ENCODE data around the gene ARSG. TPM values are rescaled to one million over a fixed set of nuclear protein-coding genes. Genes with fewer than 3 reads are reported as not detected.
A peak's percentile ranks its signal among the peaks of the same experiment; 100 is the strongest.

ARSG gene
- polyA plus RNA-seq, 1 donor from 2014 or later: 16.9 TPM

DNA sequence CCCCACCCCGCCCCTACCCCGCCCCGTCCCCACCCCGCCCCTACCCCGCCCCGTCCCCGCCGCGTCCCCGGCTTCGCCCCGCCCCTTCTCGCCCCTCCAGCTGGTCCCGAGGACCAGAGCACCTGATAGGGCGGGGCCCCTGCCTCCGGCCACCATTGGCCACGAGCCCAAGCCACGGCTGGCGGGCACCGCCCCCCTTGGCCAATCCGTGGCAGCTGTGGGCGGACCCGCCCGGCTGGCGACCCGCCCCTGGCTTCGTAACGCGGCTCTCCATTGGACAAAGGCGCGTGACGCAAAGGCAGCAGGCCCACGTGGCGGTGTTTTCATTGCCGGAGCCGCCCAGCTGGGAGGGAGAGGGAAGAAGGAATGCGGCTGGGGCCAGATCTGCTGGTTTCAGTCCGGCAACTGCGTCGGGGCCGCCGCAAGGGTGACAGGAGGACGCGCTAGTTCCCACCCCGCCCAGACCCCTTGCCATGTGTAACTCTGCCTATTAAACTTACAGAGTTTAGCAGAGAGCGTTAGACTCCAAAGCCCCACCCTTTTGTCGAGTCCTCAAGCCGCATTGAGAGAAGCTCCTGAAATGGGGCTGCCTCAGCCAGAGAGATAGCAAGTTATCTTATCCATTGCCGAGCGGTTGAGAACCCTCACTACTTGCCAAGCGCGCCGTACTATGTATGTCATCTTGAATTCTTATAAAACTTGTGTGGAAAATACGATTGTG is 166.4 kb downstream of the ARSG start:
- H3K27me3 ChIP-seq (ENCODE audit: insufficient read depth, low read depth, low read length): peaks cover 15% of the 10 kb centered on the region
- H3K36me3 ChIP-seq (ENCODE audit: insufficient read depth, low read length): no peaks in the 10 kb centered on the region
- no peaks in the 10 kb centered on the region for H3K9me3 ChIP-seq (ENCODE audit: low read length)
- H3K4me3 ChIP-seq (ENCODE audit: low read length): peak overlapping the region; percentile 81
- H3K79me2 ChIP-seq (replicated peaks; ENCODE audit: insufficient read depth, low read length): no peaks in the 10 kb centered on the region
- peak overlapping the region; percentile 92 for H3K4me2 ChIP-seq (ENCODE audit: low read length)
- no peaks in the 10 kb centered on the region for H4K20me1 ChIP-seq (ENCODE audit: insufficient read depth)
- no peak overlapping the region for H3K9ac ChIP-seq (ENCODE audit: low read length)
- H3K9me2 ChIP-seq (ENCODE audit: insufficient read depth, low read length): no peaks in the 10 kb centered on the region
- peak overlapping the region; percentile 74 for H2AFZ ChIP-seq (ENCODE audit: low read depth, low read length)
- H3K27ac ChIP-seq (ENCODE audit: low read length): no peak overlapping the region
- peak; percentile 31 for TF ChIP-seq SMC3 (conservative IDR thresholded peaks at IDR 0.05; ENCODE audit: poor library complexity)
- peak; percentile 95 for TF ChIP-seq MXI1 (conservative IDR thresholded peaks at IDR 0.05; ENCODE audit: poor library complexity, severe bottlenecking)
- TF ChIP-seq TAF1 (IDR thresholded peaks at IDR 0.05; ENCODE audit: low read depth): no peak
- peak; percentile 12 for TF ChIP-seq POLR2AphosphoS5 (IDR thresholded peaks at IDR 0.05)
- TF ChIP-seq, protein P1, sequence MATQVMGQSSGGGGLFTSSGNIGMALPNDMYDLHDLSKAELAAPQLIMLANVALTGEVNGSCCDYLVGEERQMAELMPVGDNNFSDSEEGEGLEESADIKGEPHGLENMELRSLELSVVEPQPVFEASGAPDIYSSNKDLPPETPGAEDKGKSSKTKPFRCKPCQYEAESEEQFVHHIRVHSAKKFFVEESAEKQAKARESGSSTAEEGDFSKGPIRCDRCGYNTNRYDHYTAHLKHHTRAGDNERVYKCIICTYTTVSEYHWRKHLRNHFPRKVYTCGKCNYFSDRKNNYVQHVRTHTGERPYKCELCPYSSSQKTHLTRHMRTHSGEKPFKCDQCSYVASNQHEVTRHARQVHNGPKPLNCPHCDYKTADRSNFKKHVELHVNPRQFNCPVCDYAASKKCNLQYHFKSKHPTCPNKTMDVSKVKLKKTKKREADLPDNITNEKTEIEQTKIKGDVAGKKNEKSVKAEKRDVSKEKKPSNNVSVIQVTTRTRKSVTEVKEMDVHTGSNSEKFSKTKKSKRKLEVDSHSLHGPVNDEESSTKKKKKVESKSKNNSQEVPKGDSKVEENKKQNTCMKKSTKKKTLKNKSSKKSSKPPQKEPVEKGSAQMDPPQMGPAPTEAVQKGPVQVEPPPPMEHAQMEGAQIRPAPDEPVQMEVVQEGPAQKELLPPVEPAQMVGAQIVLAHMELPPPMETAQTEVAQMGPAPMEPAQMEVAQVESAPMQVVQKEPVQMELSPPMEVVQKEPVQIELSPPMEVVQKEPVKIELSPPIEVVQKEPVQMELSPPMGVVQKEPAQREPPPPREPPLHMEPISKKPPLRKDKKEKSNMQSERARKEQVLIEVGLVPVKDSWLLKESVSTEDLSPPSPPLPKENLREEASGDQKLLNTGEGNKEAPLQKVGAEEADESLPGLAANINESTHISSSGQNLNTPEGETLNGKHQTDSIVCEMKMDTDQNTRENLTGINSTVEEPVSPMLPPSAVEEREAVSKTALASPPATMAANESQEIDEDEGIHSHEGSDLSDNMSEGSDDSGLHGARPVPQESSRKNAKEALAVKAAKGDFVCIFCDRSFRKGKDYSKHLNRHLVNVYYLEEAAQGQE (IDR thresholded peaks at IDR 0.05; ENCODE audit: borderline replicate concordance): no peak
- TF ChIP-seq, protein P2, sequence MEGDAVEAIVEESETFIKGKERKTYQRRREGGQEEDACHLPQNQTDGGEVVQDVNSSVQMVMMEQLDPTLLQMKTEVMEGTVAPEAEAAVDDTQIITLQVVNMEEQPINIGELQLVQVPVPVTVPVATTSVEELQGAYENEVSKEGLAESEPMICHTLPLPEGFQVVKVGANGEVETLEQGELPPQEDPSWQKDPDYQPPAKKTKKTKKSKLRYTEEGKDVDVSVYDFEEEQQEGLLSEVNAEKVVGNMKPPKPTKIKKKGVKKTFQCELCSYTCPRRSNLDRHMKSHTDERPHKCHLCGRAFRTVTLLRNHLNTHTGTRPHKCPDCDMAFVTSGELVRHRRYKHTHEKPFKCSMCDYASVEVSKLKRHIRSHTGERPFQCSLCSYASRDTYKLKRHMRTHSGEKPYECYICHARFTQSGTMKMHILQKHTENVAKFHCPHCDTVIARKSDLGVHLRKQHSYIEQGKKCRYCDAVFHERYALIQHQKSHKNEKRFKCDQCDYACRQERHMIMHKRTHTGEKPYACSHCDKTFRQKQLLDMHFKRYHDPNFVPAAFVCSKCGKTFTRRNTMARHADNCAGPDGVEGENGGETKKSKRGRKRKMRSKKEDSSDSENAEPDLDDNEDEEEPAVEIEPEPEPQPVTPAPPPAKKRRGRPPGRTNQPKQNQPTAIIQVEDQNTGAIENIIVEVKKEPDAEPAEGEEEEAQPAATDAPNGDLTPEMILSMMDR (IDR thresholded peaks at IDR 0.05; ENCODE audit: poor library complexity, severe bottlenecking): no peak
- TF ChIP-seq EP300 (conservative IDR thresholded peaks at IDR 0.05; ENCODE audit: poor library complexity, severe bottlenecking): no peak
- H3F3A ChIP-seq (ENCODE audit: insufficient read depth, low read length, poor library complexity, severe bottlenecking): no peaks in the 10 kb centered on the region

DNA sequence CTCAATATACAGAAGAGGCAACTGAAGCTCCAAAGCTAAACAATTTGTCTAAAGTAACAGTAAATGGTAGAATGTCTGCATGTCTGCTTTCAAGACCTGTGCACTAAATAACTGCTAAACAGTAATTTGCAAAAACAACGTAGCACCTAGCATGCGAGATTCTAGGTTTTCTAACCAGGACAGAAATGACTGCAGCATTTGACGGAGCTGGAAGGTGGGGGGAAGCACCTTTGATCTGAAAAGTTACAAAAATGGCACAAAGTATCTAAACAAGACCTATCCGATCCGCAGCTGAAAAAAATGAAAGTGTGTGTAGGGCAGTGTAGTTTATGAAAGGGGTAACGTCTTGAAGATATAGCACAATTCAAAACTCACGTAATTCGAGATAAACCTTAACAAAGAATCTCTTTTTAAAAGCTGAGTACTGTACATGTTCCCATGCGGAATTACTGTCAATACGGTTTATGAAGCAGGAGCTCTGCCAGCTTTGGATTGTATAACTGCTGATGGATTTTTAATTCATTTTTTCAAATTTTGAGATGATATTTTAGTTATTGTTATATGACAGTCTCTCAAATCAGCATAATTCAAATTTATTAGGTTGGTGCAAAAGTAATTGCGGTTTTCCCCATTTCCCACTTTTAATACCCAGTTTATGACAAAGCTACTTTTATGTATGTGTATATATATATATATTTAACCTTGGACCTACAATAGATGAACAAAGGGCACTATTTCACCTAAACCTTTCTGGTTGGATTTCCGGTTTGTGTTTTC is 167.2 kb downstream of the ARSG start:
- no peaks in the 10 kb centered on the region for H3F3A ChIP-seq (ENCODE audit: insufficient read depth, low read length, poor library complexity, severe bottlenecking)
- no peak overlapping the region for H2AFZ ChIP-seq (ENCODE audit: low read depth, low read length)
- no peaks in the 10 kb centered on the region for H4K20me1 ChIP-seq (ENCODE audit: insufficient read depth)
- no peaks in the 10 kb centered on the region for H3K9me2 ChIP-seq (ENCODE audit: insufficient read depth, low read length)
- no peaks in the 10 kb centered on the region for H3K9me3 ChIP-seq (ENCODE audit: low read length)
- no peak overlapping the region for H3K9ac ChIP-seq (ENCODE audit: low read length)
- H3K27me3 ChIP-seq (ENCODE audit: insufficient read depth, low read depth, low read length): peaks cover 15% of the 10 kb centered on the region
- TF ChIP-seq SMC3 (conservative IDR thresholded peaks at IDR 0.05; ENCODE audit: poor library complexity) (no peak), EP300 (conservative IDR thresholded peaks at IDR 0.05; ENCODE audit: poor library complexity, severe bottlenecking) (no peak), MXI1 (conservative IDR thresholded peaks at IDR 0.05; ENCODE audit: poor library complexity, severe bottlenecking) (no peak), RAD21 (conservative IDR thresholded peaks at IDR 0.05) (no peak), TAF1 (IDR thresholded peaks at IDR 0.05; ENCODE audit: low read depth) (no peak), EZH2 (IDR thresholded peaks at IDR 0.05; ENCODE audit: borderline replicate concordance, insufficient read depth, low read length, poor library complexity, severe bottlenecking) (no peak), POLR2AphosphoS5 (IDR thresholded peaks at IDR 0.05) (no peak)
- TF ChIP-seq, protein P1 (IDR thresholded peaks at IDR 0.05; ENCODE audit: borderline replicate concordance): no peak
- TF ChIP-seq, protein P2 (IDR thresholded peaks at IDR 0.05; ENCODE audit: poor library complexity, severe bottlenecking): no peak
- H3K4me3 ChIP-seq (ENCODE audit: low read length): peak overlapping the region; percentile 74
- H3K36me3 ChIP-seq (ENCODE audit: insufficient read depth, low read length): no peaks in the 10 kb centered on the region
- H3K27ac ChIP-seq (ENCODE audit: low read length): no peak overlapping the region
- peak overlapping the region; percentile 92 for H3K4me2 ChIP-seq (ENCODE audit: low read length)
- no peaks in the 10 kb centered on the region for H3K79me2 ChIP-seq (replicated peaks; ENCODE audit: insufficient read depth, low read length)
